ENCODE results near the gene SLC25A11. TPM values are rescaled to one million over a fixed set of nuclear protein-coding genes. Genes with fewer than 3 reads are reported as not detected.
A peak's percentile ranks its signal among the peaks of the same experiment; 100 is the strongest.

Gene SLC25A11
- polyA plus RNA-seq, 1 of the 3 experiments (the other 2 are of a cell fraction) = 82.8 TPM

DNA sequence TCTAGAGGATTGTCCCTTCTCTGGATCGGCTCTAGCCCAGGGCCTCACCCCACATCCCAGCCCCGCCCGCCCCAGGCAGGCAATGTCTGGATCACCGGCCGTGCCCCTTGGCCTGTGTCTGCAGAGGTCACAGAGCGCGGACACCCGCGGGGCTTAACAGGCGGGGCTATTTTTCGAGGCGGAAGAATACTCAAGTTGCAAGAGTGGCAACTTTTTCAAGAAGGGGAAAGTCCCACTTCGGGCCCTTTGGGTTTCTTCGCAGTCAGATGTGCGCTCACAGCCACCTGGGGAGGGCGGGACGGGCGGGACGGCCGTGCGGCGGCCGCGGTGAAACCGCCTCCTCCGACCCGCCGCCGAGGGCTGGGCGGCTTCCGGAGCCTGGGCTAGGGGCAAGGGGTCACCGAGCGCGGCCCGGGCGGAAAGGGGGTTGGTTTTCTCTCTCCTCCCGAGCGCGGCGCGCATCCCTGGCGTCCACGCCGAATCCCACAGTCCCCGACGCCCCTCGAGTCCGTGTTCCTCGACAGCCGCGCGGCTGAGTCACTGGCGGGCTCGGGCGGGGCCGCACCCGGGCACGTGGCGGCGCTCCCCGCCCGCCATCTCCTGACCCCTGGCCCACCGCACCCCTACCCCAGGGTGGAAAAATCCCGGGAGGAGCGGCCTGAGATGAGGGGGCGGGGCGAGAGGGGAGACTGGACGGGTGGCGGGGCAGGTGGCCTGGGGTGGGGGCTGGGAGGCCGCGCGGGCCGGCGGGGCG is 9.7 kb upstream of the SLC25A11 start (continued):
- no peak for TF ChIP-seq RCOR1 (IDR thresholded peaks at IDR 0.05; ENCODE audit: low read length)
- no peak for TF ChIP-seq YY1 (IDR thresholded peaks at IDR 0.05; ENCODE audit: low read depth)
- TF ChIP-seq TCF12 (IDR thresholded peaks at IDR 0.05) = no peak
- no peak for TF ChIP-seq NFIC (IDR thresholded peaks at IDR 0.05; ENCODE audit: borderline replicate concordance)
- no peak for TF ChIP-seq GABPA (IDR thresholded peaks at IDR 0.05; ENCODE audit: low read depth)
- TF ChIP-seq, protein P1, sequence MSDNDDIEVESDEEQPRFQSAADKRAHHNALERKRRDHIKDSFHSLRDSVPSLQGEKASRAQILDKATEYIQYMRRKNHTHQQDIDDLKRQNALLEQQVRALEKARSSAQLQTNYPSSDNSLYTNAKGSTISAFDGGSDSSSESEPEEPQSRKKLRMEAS (IDR thresholded peaks at IDR 0.05; ENCODE audit: low read depth) = peak; percentile 85; the same call in 1 of the 2 replicates
- TF ChIP-seq FOXM1 (IDR thresholded peaks at IDR 0.05; ENCODE audit: low read depth) = no peak
- TF ChIP-seq TAF1 (IDR thresholded peaks at IDR 0.05; ENCODE audit: borderline replicate concordance, low read depth, low read length) = no peak
- TF ChIP-seq, protein P2, sequence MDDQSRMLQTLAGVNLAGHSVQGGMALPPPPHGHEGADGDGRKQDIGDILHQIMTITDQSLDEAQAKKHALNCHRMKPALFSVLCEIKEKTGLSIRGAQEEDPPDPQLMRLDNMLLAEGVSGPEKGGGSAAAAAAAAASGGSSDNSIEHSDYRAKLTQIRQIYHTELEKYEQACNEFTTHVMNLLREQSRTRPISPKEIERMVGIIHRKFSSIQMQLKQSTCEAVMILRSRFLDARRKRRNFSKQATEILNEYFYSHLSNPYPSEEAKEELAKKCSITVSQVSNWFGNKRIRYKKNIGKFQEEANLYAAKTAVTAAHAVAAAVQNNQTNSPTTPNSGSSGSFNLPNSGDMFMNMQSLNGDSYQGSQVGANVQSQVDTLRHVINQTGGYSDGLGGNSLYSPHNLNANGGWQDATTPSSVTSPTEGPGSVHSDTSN (IDR thresholded peaks at IDR 0.05) = no peak; the same call in 1 of the 2 replicates
- TF ChIP-seq, protein P3, sequence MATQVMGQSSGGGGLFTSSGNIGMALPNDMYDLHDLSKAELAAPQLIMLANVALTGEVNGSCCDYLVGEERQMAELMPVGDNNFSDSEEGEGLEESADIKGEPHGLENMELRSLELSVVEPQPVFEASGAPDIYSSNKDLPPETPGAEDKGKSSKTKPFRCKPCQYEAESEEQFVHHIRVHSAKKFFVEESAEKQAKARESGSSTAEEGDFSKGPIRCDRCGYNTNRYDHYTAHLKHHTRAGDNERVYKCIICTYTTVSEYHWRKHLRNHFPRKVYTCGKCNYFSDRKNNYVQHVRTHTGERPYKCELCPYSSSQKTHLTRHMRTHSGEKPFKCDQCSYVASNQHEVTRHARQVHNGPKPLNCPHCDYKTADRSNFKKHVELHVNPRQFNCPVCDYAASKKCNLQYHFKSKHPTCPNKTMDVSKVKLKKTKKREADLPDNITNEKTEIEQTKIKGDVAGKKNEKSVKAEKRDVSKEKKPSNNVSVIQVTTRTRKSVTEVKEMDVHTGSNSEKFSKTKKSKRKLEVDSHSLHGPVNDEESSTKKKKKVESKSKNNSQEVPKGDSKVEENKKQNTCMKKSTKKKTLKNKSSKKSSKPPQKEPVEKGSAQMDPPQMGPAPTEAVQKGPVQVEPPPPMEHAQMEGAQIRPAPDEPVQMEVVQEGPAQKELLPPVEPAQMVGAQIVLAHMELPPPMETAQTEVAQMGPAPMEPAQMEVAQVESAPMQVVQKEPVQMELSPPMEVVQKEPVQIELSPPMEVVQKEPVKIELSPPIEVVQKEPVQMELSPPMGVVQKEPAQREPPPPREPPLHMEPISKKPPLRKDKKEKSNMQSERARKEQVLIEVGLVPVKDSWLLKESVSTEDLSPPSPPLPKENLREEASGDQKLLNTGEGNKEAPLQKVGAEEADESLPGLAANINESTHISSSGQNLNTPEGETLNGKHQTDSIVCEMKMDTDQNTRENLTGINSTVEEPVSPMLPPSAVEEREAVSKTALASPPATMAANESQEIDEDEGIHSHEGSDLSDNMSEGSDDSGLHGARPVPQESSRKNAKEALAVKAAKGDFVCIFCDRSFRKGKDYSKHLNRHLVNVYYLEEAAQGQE (IDR thresholded peaks at IDR 0.05; ENCODE audit: low read depth, low read length) = no peak
- no peak for TF ChIP-seq CHD2 (IDR thresholded peaks at IDR 0.05; ENCODE audit: low read length, partially characterized antibody)
- TF ChIP-seq, protein P4, sequence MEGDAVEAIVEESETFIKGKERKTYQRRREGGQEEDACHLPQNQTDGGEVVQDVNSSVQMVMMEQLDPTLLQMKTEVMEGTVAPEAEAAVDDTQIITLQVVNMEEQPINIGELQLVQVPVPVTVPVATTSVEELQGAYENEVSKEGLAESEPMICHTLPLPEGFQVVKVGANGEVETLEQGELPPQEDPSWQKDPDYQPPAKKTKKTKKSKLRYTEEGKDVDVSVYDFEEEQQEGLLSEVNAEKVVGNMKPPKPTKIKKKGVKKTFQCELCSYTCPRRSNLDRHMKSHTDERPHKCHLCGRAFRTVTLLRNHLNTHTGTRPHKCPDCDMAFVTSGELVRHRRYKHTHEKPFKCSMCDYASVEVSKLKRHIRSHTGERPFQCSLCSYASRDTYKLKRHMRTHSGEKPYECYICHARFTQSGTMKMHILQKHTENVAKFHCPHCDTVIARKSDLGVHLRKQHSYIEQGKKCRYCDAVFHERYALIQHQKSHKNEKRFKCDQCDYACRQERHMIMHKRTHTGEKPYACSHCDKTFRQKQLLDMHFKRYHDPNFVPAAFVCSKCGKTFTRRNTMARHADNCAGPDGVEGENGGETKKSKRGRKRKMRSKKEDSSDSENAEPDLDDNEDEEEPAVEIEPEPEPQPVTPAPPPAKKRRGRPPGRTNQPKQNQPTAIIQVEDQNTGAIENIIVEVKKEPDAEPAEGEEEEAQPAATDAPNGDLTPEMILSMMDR (IDR thresholded peaks at IDR 0.05) = no peak
- no peak for TF ChIP-seq MEF2A (IDR thresholded peaks at IDR 0.05; ENCODE audit: borderline replicate concordance, low read depth)
- no peak for TF ChIP-seq FOXJ3 (CRISPR knock-in tag; IDR thresholded peaks at IDR 0.05)
